Mucosa of descending colon (tissue), 3 donors: ENCODE measurements around the gene DSN1. TPM values are rescaled to one million over a fixed set of nuclear protein-coding genes. Genes with fewer than 3 reads are reported as not detected.

ENCODE experiments used
- ATAC-seq: fragments of 200-7000 bp; cut with Tn5 transposase; one replicate; pipeline ENCODE4 v1.9.1; 2020; ENCODE audit warnings: mild to moderate bottlenecking, moderate library complexity
- DNase-seq, 3 donors: peaks; one replicate each; pipeline ENCODE4 v3.0.0-alpha.2; 2020
- H3K36me3 ChIP-seq: fragments of 200-600 bp; one replicate; pipeline ENCODE4 v1.8.0; 2021; ENCODE audit warnings: low read depth, mild to moderate bottlenecking
- H3K4me1 ChIP-seq: fragments of 200-600 bp; one replicate; pipeline ENCODE4 v1.8.0; 2021; ENCODE audit warnings: low read depth, mild to moderate bottlenecking
- H3K4me3 ChIP-seq: fragments of 200-600 bp; one replicate; pipeline ENCODE4 v1.8.0; 2021; ENCODE audit warnings: mild to moderate bottlenecking
- H3K9me3 ChIP-seq: fragments of 200-600 bp; one replicate; pipeline ENCODE4 v1.8.0; 2021; ENCODE audit warnings: mild to moderate bottlenecking
- intact Hi-C, 2 donors: fragments of 100-400 bp; cut with DNase I in 1 of 2; cut with micrococcal nuclease in 1 of 2; formaldehyde crosslinking; loops; one replicate each; pipeline versions ENCODE4 v1.11.0 to v1.11.1; 2022; cut with DNase I, micrococcal nuclease
- total RNA-seq, 3 donors: library from RNA; stranded (reverse); fragmentation: NEBNext Ultra II Directional in 2 of 3; extraction: Animal tissue kit (Norgen Biotek cat#: 25700) in 2 of 3; gene quantifications; one replicate each; pipeline versions ENCODE4 v1.2.1 to v1.2.4, GENCODE V29; 2021 to 2023
- TF ChIP-seq, protein P1 (sequence below): fragments of 200-600 bp; IDR thresholded peaks from one replicate; pipeline ENCODE4 v1.8.0; 2022; ENCODE audit warnings: antibody characterized with exemption, mild to moderate bottlenecking
- donor health status: DM: no; HTN: no; CAD: no; lungs with moderate emphysema.
- donor health status: DM: no; HTN: no; CAD: no.
- donor health status: DM: no; HTN: yes; CAD: no.

The DSN1 gene
- total RNA-seq, 3 donors from 2014 or later = 7.8 to 11.3 (median 7.9) TPM

GRCh38 chr20:36786246-36786645 is 12.7 kb upstream of the DSN1 start:
- no peak overlapping the region for H3K4me3 ChIP-seq
- H3K4me1 ChIP-seq = no peaks in the 10 kb centered on the region
- TF ChIP-seq, protein P1, sequence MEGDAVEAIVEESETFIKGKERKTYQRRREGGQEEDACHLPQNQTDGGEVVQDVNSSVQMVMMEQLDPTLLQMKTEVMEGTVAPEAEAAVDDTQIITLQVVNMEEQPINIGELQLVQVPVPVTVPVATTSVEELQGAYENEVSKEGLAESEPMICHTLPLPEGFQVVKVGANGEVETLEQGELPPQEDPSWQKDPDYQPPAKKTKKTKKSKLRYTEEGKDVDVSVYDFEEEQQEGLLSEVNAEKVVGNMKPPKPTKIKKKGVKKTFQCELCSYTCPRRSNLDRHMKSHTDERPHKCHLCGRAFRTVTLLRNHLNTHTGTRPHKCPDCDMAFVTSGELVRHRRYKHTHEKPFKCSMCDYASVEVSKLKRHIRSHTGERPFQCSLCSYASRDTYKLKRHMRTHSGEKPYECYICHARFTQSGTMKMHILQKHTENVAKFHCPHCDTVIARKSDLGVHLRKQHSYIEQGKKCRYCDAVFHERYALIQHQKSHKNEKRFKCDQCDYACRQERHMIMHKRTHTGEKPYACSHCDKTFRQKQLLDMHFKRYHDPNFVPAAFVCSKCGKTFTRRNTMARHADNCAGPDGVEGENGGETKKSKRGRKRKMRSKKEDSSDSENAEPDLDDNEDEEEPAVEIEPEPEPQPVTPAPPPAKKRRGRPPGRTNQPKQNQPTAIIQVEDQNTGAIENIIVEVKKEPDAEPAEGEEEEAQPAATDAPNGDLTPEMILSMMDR = no peak
- no peaks in the 10 kb centered on the region for H3K9me3 ChIP-seq
- no peak for DNase-seq
- ATAC-seq = no peak
- intact Hi-C loops = no loop called here
- no peaks in the 10 kb centered on the region for H3K36me3 ChIP-seq

GRCh38 chr20:36785308-36785707 is 11.7 kb upstream of the DSN1 start:
- Histone ChIP-seq H3K9me3 (no peaks in the 10 kb centered on the region), H3K36me3 (no peaks in the 10 kb centered on the region), H3K4me3 (no peak overlapping the region), H3K4me1 (no peaks in the 10 kb centered on the region)
- intact Hi-C loops = no loop called here
- no peak for ATAC-seq
- no peak for DNase-seq
- TF ChIP-seq, protein P1 = no peak

DNA sequence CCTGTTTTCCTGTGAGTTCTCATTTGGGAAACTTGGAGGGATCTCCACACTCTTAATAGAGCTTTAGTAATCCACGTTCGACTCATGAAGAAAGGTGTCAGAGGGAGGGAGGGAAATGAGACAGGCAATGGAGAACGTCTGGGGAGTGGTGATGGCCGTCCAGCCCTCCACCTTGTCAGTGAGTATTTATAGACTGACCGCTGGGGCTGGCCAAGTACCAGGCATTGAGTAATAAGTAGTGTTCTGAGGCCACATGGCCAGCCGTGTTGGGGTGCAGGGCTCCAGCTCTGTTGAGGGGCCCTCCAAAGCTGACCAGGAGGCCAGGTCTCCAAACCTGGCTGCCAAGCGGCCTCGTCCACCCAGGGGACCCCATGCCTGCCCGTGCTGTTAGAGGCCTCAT is 11.3 kb upstream of the DSN1 start:
- ATAC-seq = no peak
- intact Hi-C loops = no loop called here
- Histone ChIP-seq H3K4me3 (no peak overlapping the region), H3K4me1 (no peaks in the 10 kb centered on the region), H3K9me3 (no peaks in the 10 kb centered on the region), H3K36me3 (no peaks in the 10 kb centered on the region)
- TF ChIP-seq, protein P1 = no peak
- no peak for DNase-seq

DNA sequence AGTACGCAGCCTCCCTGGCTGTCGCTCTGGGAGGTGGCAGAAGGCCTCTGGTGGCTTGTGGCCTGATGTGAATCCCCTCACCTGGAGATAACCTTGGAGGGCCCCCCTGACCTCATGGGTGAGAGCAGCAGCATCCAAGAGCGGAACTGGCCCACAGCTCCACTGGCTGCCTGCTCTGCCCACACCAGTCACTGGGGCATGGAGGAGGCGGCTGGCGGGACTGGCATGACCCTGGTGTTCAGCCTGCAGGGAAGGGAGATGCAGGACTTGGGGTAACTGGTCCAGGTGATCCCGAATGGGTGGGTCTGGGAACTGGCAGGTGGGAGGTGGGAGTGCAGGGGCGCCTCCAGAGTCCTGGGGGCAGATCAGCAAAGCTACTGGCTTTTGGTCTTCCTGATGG is 10.6 kb upstream of the DSN1 start:
- H3K4me1 ChIP-seq = no peaks in the 10 kb centered on the region
- TF ChIP-seq, protein P1 = no peak
- ATAC-seq = no peak
- intact Hi-C loops = no loop called here
- no peak for DNase-seq
- no peaks in the 10 kb centered on the region for H3K36me3 ChIP-seq
- no peaks in the 10 kb centered on the region for H3K9me3 ChIP-seq
- H3K4me3 ChIP-seq = no peak overlapping the region

- intact Hi-C loops = no loop called here
- no peak for DNase-seq
- Histone ChIP-seq H3K4me3 (no peak overlapping the region), H3K4me1 (peaks cover 2% of the 10 kb centered on the region), H3K36me3 (no peaks in the 10 kb centered on the region), H3K9me3 (no peaks in the 10 kb centered on the region)
- TF ChIP-seq, protein P1 = no peak
- ATAC-seq = no peak
These were observed 6.1 kb upstream of the DSN1 start for GRCh38 chr20:36779656-36780025.
